AG10803 (cell line): ENCODE measurements around the gene LRG1.
"Not testable (repeated sequence)": the region's sequence is repeated elsewhere in the genome, so short reads cannot be mapped to it uniquely, and the experiment has no call there.

Experiments
- DNase-seq: peaks from one replicate; pipeline ENCODE4 v3.0.0; 2010; ENCODE audit warnings: low read depth
- H3K4me3 ChIP-seq: 2 replicates; pipeline ENCODE4 v1.5.1; 2011; ENCODE audit warnings: mild to moderate bottlenecking, low read length, control low read depth
- TF ChIP-seq, protein P1 (sequence below): conservative IDR thresholded peaks from 2 replicates; pipeline ENCODE4 v1.5.1; 2011; ENCODE audit warnings: mild to moderate bottlenecking, low read length, control low read depth, inconsistent platforms

LRG1 gene

DNA sequence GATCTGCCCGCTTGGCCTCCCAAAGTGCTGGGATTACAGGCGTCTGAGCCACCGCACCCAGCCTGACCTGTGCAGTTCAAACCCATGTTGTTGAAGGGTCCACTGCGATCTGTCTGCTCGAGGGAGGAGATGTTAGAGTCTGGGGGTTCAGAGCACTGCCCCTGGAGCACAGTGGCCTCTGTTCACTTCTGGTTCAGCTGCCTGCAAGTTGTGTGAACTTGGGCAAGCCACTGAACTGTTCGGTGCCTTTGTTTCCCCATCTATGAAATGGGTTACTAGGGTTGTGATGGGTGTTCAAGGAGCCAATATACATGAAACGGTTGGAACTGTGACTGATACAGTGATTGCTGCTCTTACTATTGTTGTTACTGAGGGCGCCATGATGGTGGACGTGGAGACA is 6.5 kb downstream of the LRG1 start:
- DNase-seq, result no peak
- no peak overlapping the region for H3K4me3 ChIP-seq
- TF ChIP-seq, protein P1, sequence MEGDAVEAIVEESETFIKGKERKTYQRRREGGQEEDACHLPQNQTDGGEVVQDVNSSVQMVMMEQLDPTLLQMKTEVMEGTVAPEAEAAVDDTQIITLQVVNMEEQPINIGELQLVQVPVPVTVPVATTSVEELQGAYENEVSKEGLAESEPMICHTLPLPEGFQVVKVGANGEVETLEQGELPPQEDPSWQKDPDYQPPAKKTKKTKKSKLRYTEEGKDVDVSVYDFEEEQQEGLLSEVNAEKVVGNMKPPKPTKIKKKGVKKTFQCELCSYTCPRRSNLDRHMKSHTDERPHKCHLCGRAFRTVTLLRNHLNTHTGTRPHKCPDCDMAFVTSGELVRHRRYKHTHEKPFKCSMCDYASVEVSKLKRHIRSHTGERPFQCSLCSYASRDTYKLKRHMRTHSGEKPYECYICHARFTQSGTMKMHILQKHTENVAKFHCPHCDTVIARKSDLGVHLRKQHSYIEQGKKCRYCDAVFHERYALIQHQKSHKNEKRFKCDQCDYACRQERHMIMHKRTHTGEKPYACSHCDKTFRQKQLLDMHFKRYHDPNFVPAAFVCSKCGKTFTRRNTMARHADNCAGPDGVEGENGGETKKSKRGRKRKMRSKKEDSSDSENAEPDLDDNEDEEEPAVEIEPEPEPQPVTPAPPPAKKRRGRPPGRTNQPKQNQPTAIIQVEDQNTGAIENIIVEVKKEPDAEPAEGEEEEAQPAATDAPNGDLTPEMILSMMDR, result no peak

DNA sequence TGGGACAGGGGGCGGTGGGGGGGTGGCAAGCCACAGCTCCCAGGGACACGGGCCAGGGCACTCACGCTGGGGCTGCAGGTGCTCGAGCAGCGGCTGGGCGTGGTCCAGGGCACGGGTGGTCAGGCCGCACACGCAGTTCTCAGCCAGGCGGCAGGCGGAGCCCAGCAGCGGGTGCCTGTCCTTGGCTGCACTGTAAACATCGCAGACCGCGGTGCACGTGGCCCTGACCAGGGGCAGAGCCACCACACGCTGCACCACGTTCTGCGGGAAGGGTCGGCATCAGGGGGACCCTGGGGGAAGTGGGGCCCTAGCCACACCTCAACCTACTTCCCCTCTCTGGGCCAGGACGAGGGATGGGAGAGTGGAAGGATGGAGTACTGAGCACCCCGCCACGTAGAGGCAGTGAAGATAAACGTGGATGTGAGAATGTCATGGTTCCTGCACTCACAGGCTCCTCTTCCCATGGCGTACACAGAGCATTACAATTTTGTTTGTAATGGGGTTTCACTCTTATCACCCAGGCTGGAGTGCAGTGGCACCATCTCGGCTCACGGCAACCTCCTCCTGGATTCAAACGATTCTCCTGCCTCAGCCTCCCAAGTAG is 8.2 kb downstream of the LRG1 start:
- TF ChIP-seq, protein P1, result no peak
- DNase-seq, result no peak

DNA sequence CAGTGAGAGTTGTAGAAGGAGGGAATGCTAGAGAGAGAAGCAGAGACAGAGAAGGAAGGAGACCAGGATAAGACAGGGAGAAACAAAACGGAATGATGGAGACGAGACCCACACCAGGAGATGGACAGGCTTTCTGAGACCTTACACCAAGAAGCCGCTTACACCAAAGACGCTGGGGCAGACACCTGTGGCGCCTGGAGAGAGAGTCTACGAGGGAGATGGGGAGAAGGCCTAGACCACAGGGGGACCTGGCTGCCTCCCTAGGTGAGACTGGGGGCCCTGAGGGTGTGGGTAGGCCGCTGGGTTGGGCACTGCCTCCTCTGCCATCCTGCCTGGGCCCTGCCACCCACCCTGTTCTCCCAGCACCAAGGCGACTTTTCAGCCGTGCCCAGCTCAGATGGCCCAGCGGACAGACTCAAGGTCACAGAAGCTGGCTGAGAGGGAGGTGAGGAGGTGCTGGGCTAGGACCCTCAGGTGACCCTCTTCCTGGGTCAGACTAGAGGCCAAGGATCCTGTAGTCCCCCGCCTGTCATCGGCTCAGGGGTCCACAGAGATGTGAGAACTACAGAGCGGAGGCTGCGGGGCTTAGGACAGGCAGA is 9.8 kb downstream of the LRG1 start:
- TF ChIP-seq, protein P1, result no peak
- no peak overlapping the region for H3K4me3 ChIP-seq

More for the DNA sequence above, 8.2 kb downstream of the LRG1 start:
- H3K4me3 ChIP-seq, result no peak overlapping the region

DNA sequence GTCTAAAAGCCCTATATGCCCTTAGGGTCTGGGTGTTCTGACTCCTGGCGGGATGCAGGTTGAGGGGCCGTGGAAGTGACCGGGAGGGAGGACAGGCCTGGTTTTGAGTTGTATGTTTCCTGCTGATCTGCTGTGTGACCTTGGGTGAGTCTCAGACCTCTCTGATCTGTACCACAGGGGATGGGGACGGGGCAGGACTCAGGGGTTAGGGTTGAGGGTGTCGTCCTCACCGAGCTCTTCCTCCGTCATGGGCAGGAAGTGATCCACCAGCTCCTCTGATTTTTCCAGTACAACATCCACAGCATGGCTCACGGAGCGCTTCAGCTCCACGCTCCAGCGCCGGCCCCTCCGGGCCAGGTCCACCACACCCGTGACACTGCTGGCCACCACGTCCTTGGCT is 11.0 kb downstream of the LRG1 start:
- TF ChIP-seq, protein P1, result no peak
- H3K4me3 ChIP-seq, result no peak overlapping the region
- no peak for DNase-seq

More for the DNA sequence above, 9.8 kb downstream of the LRG1 start:
- no peak for DNase-seq

DNA sequence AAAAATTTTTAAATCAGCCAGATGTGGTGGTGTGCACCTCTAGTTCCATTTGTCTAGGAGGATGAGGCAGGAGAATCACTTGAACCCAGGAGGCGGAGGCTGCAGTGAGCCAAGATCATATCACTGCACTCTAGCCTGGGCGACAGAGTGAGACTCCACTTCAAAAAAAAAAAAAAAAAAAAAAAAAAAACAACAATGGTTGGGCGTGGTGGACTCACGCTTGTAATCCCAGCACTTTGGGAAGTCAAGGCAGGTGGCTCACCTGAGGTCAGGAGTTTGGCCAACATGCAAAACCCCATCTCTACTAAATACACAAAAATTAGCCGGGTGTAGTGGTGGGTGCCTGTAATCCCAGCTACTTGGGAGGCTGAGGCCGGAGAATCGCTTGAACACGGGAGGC is 12.5 kb downstream of the LRG1 start:
- H3K4me3 ChIP-seq, result not testable (repeated sequence)

DNA sequence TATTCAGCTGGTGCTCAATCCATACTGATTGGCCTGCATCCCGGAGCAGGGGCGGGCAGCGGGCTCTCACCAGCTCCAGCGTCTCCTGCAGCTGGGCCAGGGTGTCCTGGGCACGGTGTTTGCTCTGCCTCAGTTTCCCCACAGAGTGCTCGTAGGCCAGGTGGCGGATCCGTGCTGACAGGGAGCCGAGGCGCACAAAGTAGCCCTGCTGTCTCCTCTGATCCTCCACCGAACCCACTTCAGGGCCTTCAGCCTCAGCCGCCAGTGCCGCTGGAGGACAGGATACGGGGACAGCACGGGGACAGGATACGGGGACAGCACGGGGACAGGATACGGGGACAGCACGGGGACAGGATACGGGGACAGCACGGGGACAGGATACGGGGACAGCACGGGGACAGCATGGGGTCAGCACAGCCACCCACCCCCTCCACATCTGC is 14.3 kb downstream of the LRG1 start:
- no peak overlapping the region for H3K4me3 ChIP-seq
- DNase-seq, result no peak
- TF ChIP-seq, protein P1, result no peak

More for the DNA sequence above, 12.5 kb downstream of the LRG1 start:
- DNase-seq, result not testable (repeated sequence)

DNA sequence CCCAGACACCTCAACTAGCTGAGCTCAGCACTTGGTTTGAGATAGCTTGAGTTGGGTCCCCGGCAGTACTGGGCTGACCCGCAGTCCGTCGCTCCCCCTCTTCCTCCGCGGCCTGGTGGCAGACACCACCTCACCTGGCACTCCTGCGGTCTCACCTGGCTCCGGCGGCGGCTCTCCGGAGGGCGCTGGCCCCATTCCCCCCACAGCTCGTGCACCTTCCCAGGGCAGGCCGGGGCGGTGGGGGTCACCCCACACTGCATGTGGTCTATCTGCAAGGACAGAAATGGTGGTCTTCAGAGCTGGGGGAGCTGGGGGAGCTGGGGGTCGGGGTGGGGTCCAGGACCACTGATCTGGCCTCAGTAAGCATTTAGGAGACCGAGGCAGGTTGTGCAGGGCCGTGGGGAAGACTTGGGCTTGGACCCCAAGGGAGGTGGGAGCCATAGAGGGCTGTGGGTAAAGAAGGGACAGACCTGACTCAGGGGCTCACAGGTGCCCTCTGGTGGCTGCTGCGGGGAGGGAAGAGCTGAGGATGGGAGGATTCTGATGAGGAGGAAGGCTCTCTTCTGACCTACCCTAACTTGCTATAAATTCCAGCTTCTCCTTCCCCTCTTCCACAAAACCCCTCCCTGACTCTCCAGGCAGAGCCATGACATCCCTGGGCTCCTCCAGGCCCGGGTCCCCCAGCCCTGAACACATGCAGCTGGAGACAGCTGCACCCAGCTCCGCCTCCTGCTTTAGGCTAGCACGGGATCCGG is 14.9 kb downstream of the LRG1 start:
- peak; percentile 21 for DNase-seq
- TF ChIP-seq, protein P1, result peak; percentile 79
- H3K4me3 ChIP-seq, result no peak overlapping the region
